DLD1 (cell line): Measurements from ENCODE around the gene GRAMD4.

Experiments used
- in situ Hi-C: cut with HindIII; loops from 2 replicates; pipeline ENCODE4 v1.10.0; 2017; ENCODE audit warnings: low sequenced_read_pairs

Gene GRAMD4

DNA sequence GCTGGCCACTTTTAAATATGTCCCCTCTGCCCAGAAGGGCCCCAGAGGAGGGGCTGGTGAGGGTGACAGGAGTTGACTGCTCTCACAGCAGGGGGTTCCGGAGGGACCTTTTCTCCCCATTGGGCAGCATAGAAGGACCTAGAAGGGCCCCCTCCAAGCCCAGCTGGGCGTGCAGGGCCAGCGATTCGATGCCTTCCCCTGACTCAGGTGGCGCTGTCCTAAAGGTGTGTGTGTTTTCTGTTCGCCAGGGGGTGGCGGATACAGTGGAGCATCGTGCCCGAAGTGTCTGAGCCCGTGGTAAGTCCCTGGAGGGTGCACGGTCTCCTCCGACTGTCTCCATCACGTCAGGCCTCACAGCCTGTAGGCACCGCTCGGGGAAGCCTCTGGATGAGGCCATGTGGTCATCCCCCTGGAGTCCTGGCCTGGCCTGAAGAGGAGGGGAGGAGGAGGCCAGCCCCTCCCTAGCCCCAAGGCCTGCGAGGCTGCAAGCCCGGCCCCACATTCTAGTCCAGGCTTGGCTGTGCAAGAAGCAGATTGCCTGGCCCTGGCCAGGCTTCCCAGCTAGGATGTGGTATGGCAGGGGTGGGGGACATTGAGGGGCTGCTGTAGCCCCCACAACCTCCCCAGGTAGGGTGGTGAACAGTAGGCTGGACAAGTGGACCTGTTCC lies 46.5 kb downstream of the GRAMD4 start:
- in situ Hi-C loops = no loop called here

DNA sequence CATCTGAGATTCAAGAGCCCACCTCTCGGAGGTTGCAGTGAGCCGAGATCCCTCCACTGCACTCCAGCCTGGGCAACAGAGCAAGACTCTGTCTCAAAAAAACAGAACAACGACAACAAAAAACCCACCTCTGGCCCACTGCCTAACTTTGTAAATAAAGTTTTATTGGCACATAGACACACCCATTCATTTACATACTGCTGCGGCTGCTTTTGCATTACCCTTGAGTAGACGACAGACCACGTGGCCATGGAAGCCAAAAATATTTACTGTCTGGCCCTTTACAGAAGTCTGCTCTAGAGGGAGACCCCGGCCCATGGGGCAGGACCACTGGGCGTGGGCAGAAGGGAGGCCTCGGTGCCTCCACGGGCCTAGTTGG lies 47.0 kb downstream of the GRAMD4 start:
- in situ Hi-C loops = no loop called here

DNA sequence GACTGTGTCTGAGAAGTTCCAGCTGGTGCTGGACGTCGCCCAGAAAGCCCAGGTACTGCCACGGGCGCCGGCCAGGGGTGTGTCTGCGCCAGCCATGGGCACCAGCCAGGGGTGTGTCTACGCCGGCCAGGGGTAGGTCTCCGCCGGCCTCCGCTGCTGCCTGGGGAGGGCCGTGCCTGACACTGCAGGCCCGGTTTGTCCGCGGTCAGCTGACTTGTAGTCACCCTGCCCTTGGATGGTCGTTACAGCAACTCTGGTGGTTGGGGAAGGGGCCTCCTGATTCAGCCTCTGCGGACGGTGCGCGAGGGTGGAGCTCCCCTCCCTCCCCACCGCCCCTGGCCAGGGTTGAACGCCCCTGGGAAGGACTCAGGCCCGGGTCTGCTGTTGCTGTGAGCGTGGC lies 47.9 kb downstream of the GRAMD4 start:
- in situ Hi-C loops = no loop called here

DNA sequence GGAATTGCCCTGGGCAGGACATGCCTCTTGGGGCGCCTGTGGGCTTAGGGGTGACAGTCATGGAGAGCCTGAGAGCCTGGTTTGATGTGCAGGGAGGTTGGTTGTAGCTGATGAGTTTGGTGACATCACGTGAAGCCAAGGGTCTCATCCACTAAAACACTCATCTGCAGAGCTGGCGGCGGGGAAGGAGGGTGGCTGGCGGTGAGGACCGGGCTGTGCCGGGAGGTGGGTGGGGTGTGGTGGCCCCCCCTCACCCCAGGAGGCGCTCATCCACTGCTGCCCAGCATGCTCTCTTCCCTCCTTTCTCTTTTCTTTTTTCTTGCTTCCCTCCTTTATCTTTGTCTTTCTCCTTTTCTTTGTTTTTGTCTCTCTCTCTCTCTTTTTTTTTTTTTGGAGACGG lies 49.0 kb downstream of the GRAMD4 start:
- in situ Hi-C loops = no loop called here

DNA sequence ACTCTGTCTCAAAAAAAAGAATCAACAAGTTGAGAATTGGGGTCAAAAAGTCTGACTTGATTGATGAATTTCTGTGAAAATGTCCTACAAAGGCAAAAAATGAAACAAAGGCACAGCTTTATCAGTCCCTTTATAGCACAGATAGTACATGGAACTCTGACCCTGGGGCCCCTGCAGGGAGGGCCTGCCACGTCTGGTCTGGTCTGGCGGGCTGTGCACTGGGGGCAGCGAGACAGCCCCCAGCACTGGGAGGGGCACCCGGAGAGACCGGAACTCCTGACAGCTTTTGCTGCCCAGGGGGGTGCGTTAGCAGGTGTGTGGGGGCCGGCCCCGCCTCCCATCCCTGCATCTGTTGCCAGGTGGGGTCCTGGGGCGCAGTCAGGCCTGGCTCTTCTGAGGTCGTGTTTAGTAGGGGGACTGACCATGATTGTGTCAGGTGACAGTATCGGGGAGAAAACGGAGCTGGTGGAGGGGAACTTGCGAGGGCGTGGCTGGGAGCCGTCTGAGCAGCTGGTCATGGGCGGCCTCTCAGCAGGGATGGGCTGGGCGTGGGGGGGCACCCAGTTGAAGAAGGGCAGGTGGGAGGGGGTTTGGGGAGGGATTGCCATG lies 51.7 kb downstream of the GRAMD4 start:
- in situ Hi-C loops = no loop called here

DNA sequence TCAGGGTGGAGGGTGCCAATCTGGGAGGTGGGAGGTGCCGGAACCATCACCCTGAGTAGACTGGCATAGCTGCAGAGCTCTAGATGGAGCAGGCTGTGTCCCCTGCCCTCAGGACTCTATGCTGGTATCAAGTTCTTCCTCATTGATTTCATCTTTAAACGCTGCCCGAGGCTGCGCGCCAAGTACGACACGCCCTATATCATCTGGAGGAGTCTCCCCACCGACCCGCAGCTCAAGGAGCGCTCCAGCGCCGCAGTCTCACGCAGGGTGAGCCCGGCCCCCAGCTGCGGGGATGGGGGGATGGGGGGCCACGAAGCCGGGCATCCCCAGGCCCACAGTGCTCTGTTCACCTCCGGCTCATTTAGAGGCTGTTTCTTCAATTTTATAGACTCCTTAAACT lies 52.5 kb downstream of the GRAMD4 start:
- in situ Hi-C loops = no loop called here

DNA sequence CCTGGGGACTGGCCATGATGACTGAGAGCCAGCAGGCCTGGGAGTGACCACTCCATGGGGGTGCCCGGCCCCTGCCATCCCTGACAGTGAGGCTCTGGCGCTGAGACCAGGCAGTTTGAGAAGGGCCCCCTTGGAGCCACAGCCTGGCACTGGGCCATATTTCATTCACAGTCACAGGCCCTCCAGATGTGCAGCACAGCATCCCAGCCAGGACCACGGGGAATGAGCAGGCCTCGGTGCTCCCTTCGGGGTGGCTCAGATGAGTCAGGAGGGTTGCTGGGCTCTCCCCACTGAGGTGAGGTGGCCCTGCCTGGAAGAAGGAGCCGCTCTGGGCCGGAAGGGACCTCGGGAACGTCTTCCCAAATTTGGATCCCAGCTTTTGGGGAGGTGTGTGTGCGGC lies 53.0 kb downstream of the GRAMD4 start:
- in situ Hi-C loops = no loop called here

DNA sequence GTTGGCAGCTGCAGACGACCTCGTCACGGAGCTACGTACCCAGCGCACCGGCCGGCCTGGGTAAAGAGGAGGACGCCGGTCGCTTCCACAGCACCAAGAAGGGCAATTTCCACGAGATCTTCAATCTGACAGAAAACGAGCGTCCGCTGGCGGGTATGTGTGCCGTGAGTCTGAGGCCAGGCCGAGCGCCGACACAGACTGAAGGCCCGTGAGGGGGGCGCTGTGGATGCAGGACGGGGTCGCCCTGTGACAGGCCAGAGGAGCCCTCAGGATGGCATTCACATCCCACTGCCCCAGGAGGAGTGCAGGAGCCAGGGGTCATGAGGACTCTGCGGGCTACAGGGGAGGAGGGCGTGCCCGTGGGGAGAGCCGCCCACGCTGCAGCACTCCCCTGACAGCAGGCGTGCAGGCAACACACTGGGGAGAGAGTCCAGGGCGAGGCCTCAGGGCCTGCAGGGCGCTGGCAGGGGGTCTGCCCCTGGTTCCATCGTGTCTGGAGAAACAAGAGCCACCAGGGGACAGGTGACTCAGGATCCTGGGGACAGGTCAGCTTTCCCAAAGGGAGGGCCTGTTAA lies 53.6 kb downstream of the GRAMD4 start:
- in situ Hi-C loops = no loop called here

DNA sequence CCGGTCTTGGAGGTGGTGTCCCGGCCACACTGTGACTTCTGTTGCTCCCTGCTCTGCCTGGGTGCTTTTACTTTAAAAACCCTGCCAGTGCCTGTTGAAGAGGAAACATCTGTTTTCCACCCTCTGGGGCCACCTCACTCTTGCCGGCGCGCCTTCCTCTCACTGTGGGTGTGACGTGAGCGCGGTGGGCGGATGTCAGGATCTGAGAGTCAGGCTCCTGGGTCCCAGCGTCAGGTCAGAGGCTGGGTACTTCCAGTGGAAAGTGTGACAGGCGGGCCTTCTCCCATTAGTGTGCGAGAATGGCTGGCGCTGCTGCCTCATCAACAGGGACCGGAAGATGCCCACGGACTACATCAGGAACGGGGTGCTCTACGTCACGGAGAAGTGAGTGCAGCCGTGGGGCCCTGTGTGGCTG lies 54.2 kb downstream of the GRAMD4 start:
- in situ Hi-C loops = no loop called here

DNA sequence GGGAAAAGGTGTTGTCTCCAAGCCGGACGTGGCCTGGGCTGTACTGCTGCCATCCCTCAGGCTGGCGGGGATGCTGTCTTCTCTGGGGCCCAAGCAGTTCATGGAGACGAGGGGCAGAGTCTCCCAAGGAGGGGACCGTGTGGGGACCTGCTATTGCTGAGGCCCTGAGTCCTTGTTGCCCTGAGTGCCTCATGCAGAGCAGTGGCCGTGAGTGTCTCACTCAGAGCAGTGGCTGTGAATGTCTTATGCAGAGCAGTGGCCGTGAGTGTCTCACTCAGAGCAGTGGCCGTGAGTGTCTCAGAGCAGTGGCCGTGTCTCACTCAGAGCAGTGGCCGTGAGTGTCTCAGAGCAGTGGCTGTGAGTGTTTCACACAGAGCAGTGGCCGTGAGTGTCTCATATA lies 54.7 kb downstream of the GRAMD4 start:
- in situ Hi-C loops = no loop called here

DNA sequence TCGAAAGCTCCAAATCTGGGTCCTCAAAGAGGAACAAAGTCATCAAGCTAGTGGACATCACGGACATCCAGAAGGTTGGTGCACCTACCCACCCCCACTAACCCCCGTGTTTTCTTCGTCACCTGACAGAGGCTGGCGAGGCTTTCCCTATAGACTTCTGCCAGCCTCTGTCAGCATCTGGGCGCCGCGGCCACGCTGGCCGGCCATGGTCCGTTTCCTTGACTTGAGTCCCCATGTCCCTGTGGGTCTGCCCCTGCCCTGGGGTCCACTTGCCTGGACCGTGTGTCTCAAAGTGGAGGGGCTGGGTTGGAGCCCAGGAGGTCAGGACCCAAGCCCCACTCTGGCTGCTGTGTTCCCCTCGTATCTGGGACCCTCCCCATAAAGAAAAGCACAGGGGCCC lies 55.3 kb downstream of the GRAMD4 start:
- in situ Hi-C loops = no loop called here

DNA sequence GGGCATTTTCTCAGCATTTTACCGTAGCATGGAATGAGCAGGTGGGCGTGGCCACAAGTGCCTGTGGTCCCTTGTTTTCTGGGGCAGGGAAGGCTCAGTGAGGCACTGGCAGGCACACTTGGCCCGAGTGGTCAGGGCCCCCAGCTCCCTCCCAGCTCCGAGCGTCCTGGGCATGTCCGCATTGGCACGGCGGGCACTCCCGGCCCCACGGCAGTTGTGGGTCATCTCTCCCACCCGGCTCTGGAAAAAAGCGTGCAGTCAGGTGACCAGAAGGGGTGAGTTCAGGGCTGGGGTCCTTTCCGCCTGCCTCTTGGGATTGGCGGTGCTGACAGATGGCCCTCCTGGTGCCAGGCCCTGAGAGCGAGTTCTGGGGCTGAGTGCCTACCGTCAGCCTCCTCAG lies 55.8 kb downstream of the GRAMD4 start:
- in situ Hi-C loops = no loop called here

DNA sequence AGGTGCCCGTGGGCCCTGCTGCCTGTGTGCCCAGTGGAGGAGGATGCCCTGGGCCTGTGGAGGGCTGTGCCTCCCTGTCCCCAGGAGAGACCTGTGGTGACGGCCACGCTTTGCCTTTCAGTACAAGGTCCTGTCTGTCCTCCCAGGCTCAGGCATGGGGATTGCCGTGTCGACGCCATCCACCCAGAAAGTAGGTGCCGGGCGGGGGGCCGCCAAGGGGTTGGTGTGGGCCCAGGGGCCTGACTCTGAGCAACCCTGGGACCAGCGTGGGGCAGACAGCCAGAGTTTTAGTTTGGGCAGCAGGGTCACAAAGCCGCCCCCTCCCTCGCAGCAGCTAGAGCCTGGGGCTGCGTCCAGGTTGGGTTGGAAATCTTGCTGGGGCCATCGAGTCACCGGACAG lies 56.3 kb downstream of the GRAMD4 start:
- in situ Hi-C loops = no loop called here

DNA sequence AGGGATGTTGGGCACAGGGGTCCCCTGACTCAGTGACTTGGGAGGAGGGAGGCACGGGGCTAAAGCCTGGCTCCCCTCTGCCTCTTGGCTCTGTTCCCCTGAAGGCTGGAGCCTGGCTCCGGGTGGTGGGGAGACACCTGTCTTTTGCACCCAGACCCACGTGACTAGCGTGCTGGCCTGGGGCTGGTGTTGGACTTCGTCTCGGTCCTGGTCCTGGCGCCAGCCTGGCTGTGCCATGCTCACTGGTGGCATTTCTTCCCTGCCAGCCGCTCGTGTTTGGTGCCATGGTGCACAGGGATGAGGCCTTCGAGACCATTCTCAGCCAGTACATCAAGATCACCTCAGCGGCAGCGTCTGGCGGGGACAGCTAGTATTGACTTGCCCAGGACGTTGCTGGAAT lies 56.7 kb downstream of the GRAMD4 start:
- in situ Hi-C loops = no loop called here

DNA sequence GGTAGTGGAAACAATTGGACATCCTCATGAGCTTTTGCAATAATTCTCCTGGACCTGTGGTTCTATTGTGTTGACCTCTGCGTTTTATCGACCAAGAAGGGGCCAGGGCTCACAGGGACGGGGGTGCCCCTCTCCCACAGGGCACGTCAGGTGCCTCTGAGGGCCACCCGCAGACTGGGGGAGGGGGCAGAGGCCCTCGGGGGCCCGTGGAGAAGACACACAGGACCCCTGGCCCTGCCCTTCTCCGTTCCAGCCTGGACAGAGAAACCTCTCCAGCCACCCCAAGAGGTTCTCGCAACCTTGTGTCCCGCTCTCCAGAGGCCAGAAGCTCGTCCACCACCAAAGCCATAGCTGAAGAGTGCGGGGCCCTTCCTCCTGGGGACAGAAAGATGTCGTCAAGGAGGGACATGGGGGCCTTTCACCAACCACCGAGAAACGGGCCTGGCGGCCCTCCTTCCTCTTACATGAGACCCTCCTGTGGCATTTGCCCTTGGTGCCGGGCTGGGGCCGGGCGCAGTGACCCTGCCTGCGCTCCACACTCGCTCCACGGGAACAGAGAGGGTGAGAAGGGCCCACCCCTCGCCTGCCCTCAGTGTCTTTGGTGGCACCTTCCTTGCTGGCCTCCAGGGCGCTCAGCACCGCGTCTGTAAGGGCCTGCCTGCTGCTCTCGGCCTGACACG lies 57.3 kb downstream of the GRAMD4 start:
- in situ Hi-C loops = no loop called here

DNA sequence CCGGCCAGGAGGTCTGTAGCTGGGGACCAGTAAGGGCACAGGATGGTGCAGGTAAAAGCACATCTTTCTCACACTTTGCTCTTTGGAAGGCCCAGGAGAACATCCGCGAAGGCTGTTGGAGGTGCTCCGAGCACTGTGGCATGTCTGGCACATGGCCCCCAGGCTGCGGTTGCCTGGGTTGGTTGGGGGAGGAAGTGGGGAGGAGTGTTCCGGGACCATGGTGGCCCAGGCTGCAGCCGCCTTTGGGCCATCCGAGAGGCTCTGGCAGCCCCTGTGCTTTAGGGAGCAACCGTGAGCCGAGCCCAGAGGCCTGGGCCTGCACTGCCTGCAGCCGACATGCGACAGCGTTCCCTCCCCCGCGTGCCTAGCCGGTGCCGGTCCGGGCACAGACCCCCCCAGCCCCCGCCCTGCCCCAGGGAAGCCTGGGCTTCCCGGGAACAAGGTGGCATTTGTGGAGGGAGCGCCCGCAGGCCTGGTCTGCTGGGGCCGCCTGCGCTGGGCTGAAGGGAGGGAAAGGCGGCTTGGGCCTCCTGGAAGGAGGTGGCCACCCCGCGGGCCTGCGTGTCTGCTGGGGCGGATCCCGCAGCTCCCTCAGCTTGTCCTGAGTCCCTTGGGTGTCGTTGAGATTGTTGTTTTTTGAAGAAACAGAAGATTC lies 57.9 kb downstream of the GRAMD4 start:
- in situ Hi-C loops = no loop called here

DNA sequence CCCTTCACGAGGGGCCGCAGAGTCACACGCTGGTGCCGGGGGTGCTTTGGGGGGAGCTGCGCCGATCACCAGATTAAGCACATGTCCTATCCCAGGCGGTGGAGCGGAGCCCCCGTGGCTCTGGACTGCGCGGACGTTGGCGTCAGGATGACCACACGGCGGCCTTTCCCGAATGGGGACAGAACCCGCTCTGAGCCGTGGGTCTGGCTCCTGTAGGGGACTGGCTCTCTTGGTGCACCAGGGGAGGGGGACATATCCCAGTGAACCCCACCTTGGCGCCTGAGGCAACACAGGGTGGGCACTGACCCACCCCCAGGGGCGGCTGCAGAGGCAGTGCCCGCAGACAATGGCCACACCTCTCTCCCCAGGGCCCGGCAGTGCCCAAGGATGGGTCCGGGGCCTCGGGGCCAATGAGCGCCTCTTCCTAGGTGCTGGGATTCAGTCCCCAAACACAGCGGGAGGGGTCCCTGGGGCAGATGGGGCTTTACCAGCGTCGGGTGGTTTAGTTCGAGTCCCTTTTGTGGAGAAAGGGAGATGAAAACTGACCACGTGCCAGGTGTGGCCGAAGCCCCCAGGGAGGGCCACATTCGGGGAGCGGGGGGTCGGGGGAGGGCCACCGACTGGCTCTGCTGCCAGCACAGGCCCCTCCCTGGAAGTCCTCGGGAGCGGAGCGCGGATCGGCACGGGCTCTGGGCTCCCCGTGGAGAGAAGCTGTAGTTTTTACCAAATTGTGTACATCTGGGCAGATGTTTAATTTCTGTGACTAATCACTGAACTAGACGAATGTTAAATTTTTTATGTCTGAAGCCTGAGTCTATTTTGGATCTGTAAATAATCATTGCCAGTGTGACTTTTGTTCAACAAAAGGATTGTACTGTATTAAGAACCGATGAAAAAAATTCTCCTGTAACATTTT lies 58.9 kb downstream of the GRAMD4 start:
- in situ Hi-C loops = no loop called here

DNA sequence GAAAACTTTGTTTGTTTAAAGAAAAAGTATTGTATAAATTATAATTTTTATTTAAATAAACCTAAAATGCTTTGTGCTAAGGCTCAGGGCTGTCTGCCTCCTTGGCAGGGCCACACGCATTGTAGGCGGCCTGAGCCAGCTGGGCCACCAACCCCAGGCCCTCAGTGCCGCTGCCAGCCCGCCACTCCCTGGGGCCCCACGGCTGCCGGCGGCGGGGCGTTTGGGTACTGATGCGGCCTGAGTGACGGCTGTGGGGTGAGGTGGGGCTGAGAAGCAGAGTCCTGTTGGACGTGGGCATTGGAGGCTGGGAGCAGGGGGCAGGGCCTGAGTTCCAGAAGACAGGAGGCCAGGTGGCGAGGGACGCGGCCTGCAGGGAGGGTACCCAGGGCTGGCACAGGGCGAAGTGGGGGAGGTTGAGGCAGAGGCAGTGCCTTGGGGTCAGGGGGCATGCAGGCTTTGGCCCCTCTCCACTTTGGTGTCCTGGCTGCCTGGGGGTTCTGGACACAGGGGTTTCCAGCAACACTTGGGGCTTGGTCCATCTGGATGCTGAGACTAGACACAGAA lies 59.6 kb downstream of the GRAMD4 start:
- in situ Hi-C loops = no loop called here

DNA sequence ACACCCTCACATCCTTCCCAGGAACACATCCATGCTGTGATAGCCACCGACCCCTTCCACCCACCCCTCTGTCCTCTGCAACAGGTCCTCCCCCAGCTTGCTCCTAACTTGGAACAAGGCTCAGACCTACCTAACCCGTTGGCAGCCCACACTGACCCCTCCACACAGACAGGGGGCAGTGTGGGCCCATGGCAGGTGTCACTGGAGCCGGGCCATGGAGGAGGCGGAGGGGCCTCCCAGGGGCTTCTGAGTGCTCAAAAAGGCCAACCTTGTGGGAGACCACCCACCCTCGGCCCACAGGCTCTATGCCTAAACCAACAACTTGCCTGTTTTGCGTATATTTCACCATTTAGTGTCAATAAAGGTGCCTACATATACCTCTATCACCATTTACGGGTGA lies 60.8 kb downstream of the GRAMD4 start:
- in situ Hi-C loops = no loop called here

DNA sequence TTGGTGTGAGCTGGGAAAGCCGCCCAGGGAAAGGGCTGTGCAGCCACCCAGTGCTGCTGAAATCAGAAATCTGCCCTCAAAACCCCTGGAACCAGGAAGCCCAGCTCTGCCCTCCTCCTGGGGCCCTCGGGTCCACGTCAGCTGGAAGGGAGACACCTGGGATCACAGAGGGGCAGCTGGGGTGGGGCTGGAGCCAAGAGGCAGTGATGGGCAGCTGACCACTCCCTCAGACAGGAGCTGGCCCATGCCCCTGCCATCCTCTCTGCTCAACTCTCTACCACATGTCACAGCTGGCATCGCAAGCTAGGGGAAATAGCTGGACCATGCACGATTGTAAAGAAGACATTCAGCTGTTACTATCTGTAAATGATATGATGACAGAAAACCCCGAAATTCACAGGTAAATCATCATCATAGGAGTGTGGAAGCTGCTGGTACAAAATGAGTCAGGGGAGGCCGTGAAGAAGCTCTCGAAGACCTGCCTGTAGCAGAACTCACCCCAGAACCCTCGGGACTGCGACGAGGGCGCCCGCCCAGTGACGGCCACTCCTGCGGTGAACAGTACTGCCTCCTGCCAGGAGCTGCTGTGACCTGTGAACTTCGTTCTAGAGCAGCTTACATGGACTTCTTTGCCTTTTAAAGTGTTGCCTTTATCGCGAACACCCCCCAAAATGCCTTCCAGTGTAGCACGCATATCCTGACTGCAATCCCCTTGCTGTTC lies 62.0 kb downstream of the GRAMD4 start:
- in situ Hi-C loops = no loop called here
